HepG2 (cell line): Measurements from ENCODE around the gene EBF4. TPM values are rescaled to one million over a fixed set of nuclear protein-coding genes. Genes with fewer than 3 reads are reported as not detected.

ENCODE experiments used
- AHR ChIP-seq: IDR thresholded peaks from 2 replicates; pipeline ENCODE4 v1.6.1; 2018; ENCODE audit warnings: missing genetic modification reagents, missing compliant biosample characterization
- ARID2 ChIP-seq: sonication (generic); formaldehyde crosslinking; IDR thresholded peaks from 2 replicates; pipeline ENCODE4 v1.8.1; 2022; ENCODE audit warnings: mild to moderate bottlenecking, missing genetic modification reagents, borderline replicate concordance
- FOXA1 ChIP-seq, 2 experiments: fragments of 450-650 bp in 1 of 2; sonication (generic) in 1 of 2; formaldehyde crosslinking in 1 of 2; IDR thresholded peaks; 2 replicates each; pipeline versions ENCODE4 v1.4.0 to v1.6.1; 2016 to 2020; ENCODE audit warnings: missing genetic modification reagents in 1 of 2
- HNF4G ChIP-seq, 2 experiments: sonication (generic) in 1 of 2; formaldehyde crosslinking in 1 of 2; IDR thresholded peaks; 2 replicates each; pipeline versions ENCODE4 v1.4.0 to v1.6.1; 2011 to 2020; ENCODE audit warnings: borderline replicate concordance in 2 of 2, low read depth in 2 of 2, mild to moderate bottlenecking in 2 of 2, low read length in 1 of 2, missing genetic modification reagents in 1 of 2, moderate library complexity in 1 of 2
- HNRNPK ChIP-seq: fragments of 200-400 bp; formaldehyde crosslinking; IDR thresholded peaks from 2 replicates; pipeline ENCODE4 v1.6.1; 2018; ENCODE audit warnings: low read length, low read depth, moderate library complexity, mild to moderate bottlenecking; ENCODE audit not compliant: poor library complexity, severe bottlenecking
- KDM1A ChIP-seq: IDR thresholded peaks from 2 replicates; pipeline ENCODE4 v1.6.1; 2016; ENCODE audit warnings: missing compliant biosample characterization
- KDM3A ChIP-seq: IDR thresholded peaks from 2 replicates; pipeline ENCODE4 v1.6.1; 2018; ENCODE audit warnings: low read depth, missing compliant biosample characterization
- KLF16 ChIP-seq, 2 experiments: sonication (generic) in 1 of 2; formaldehyde crosslinking in 1 of 2; IDR thresholded peaks; 2 replicates each; pipeline versions ENCODE4 v1.6.1 to v1.8.0; 2016 to 2023; ENCODE audit warnings: missing genetic modification reagents in 2 of 2, missing compliant biosample characterization in 1 of 2
- MTF1 ChIP-seq: sonication (generic); formaldehyde crosslinking; IDR thresholded peaks from 2 replicates; pipeline ENCODE4 v1.5.0; 2020; ENCODE audit warnings: missing genetic modification reagents
- NFE2 ChIP-seq: sonication (generic); formaldehyde crosslinking; IDR thresholded peaks from 2 replicates; pipeline ENCODE4 v1.4.0; 2020; ENCODE audit warnings: missing genetic modification reagents
- REL ChIP-seq: sonication (generic); formaldehyde crosslinking; conservative IDR thresholded peaks from 2 replicates; pipeline ENCODE4 v1.8.0; 2022; ENCODE audit warnings: mild to moderate bottlenecking, missing genetic modification reagents, moderate library complexity
- RXRA ChIP-seq: sonication (generic); formaldehyde crosslinking; IDR thresholded peaks from 2 replicates; pipeline ENCODE4 v1.5.1; 2020; ENCODE audit warnings: missing genetic modification reagents
- SIN3A ChIP-seq: IDR thresholded peaks from 2 replicates; pipeline ENCODE4 v1.6.1; 2011; ENCODE audit warnings: low read depth, mild to moderate bottlenecking, control low read depth, low read length, borderline replicate concordance
- SNAI1 ChIP-seq: sonication (generic); formaldehyde crosslinking; IDR thresholded peaks from 2 replicates; pipeline ENCODE4 v1.5.0; 2020; ENCODE audit warnings: mild to moderate bottlenecking, missing genetic modification reagents, borderline replicate concordance
- TEAD2 ChIP-seq: sonication (generic); formaldehyde crosslinking; IDR thresholded peaks from 2 replicates; pipeline ENCODE4 v1.9.0; 2021; ENCODE audit warnings: missing genetic modification reagents
- U2AF2 ChIP-seq: fragments of 200-400 bp; formaldehyde crosslinking; IDR thresholded peaks from 2 replicates; pipeline ENCODE4 v1.6.1; 2017; ENCODE audit warnings: low read depth, mild to moderate bottlenecking, low read length
- ZBTB10 ChIP-seq: sonication (generic); formaldehyde crosslinking; IDR thresholded peaks from 2 replicates; pipeline ENCODE4 v1.4.0; 2020; ENCODE audit warnings: missing genetic modification reagents, borderline replicate concordance
- ZNF224 ChIP-seq: sonication (generic); formaldehyde crosslinking; IDR thresholded peaks from 2 replicates; pipeline ENCODE4 v1.5.0; 2020; ENCODE audit warnings: mild to moderate bottlenecking, missing genetic modification reagents
- ZNF274 ChIP-seq: sonication (generic); formaldehyde crosslinking; IDR thresholded peaks from 2 replicates; pipeline ENCODE4 v1.5.1; 2020; ENCODE audit warnings: mild to moderate bottlenecking, missing genetic modification reagents
- ZNF431 ChIP-seq: sonication (generic); formaldehyde crosslinking; IDR thresholded peaks from 2 replicates; pipeline ENCODE4 v1.9.0; 2022; ENCODE audit warnings: missing genetic modification reagents, low read depth, mild to moderate bottlenecking, borderline replicate concordance
- ZNF441 ChIP-seq: sonication (generic); formaldehyde crosslinking; IDR thresholded peaks from 2 replicates; pipeline ENCODE4 v1.7.0; 2021; ENCODE audit warnings: missing genetic modification reagents, borderline replicate concordance
- ZNF484 ChIP-seq: sonication (generic); formaldehyde crosslinking; IDR thresholded peaks from 2 replicates; pipeline ENCODE4 v1.5.1; 2020; ENCODE audit warnings: mild to moderate bottlenecking, low read depth, missing genetic modification reagents, borderline replicate concordance
- ZNF546 ChIP-seq: sonication (generic); formaldehyde crosslinking; conservative IDR thresholded peaks from 2 replicates; pipeline ENCODE4 v1.8.1; 2023; ENCODE audit warnings: mild to moderate bottlenecking, missing genetic modification reagents
- ZNF678 ChIP-seq: sonication (generic); formaldehyde crosslinking; IDR thresholded peaks from 2 replicates; pipeline ENCODE4 v1.4.0; 2020; ENCODE audit warnings: mild to moderate bottlenecking, missing genetic modification reagents
- ZZZ3 ChIP-seq: sonication (generic); formaldehyde crosslinking; IDR thresholded peaks from 2 replicates; pipeline ENCODE4 v1.4.0; 2020; ENCODE audit warnings: missing genetic modification reagents, mild to moderate bottlenecking, borderline replicate concordance
- polyA plus RNA-seq, 8 experiments: library from polyadenylated mRNA; depleted of rRNA in 3 of 8; stranded (reverse) in 7 of 8; unstranded in 1 of 8; fragments of >200 nt; fragmentation: Illumina TruSeq in 4 of 8; extraction: Trizol in 4 of 8; gene quantifications; 2 replicates each; pipeline versions ENCODE4 v1.2.1 to v1.2.3, GENCODE V29; 2011 to 2016; ENCODE audit warnings: low read depth in 4 of 8, missing spikeins in 1 of 8, mixed read lengths in 1 of 8; ENCODE audit not compliant: insufficient read depth in 1 of 8
- total RNA-seq, 5 experiments: library from RNA; depleted of rRNA; stranded (reverse); fragments of >200 nt; fragmentation: Illumina TruSeq; extraction: Trizol; gene quantifications; 2 replicates each; pipeline ENCODE4 v1.2.3, GENCODE V29; 2016; ENCODE audit warnings: low read depth in 1 of 5

EBF4 gene
- total and polyA plus RNA-seq, 2 of the 13 experiments (the other 11 are each of a cell fraction or from before 2014, with no cell fraction given), result 0.84 to 2.2 TPM

- TF ChIP-seq ZNF441, result no peak
- no peak for TF ChIP-seq ZZZ3 (CRISPR knock-in tag)
- no peak for TF ChIP-seq ZNF546 (CRISPR knock-in tag)
- TF ChIP-seq NFE2, result 0 out of 2 replicates have a peak, but pooled peaks have one; percentile 5
- no peak for TF ChIP-seq KLF16 (CRISPR knock-in tag; IDR thresholded peaks at IDR 0.05)
- no peak for TF ChIP-seq KDM1A (CRISPR knock-in tag)
- TF ChIP-seq ZNF431, result no peak
- no peak for TF ChIP-seq ZNF274 (CRISPR knock-in tag)
- TF ChIP-seq HNF4G (IDR thresholded peaks at IDR 0.05; ENCODE audit: borderline replicate concordance, low read depth, low read length), result no peak
- TF ChIP-seq HNF4G (CRISPR knock-in tag; IDR thresholded peaks at IDR 0.05; ENCODE audit: borderline replicate concordance, low read depth), result peak; percentile 46; the same call in 1 of the 2 replicates
- no peak for TF ChIP-seq SIN3A
- no peak for TF ChIP-seq ZNF678 (CRISPR knock-in tag)
- no peak for TF ChIP-seq TEAD2 (CRISPR knock-in tag)
- 0 out of 2 replicates have a peak, but pooled peaks have one; percentile 39 for TF ChIP-seq AHR (CRISPR knock-in tag)
- no peak; the same call in 1 of the 2 replicates for TF ChIP-seq RXRA (CRISPR knock-in tag)
- TF ChIP-seq ZBTB10 (CRISPR knock-in tag), result no peak
- no peak for TF ChIP-seq ZNF224 (CRISPR knock-in tag)
- no peak for TF ChIP-seq SNAI1 (CRISPR knock-in tag)
- TF ChIP-seq U2AF2, result no peak
- TF ChIP-seq ARID2 (CRISPR knock-in tag), result no peak
- no peak for TF ChIP-seq ZNF484
- TF ChIP-seq HNRNPK, result no peak
- TF ChIP-seq FOXA1 (IDR thresholded peaks at IDR 0.05), result no peak
- TF ChIP-seq FOXA1 (CRISPR knock-in tag; IDR thresholded peaks at IDR 0.05), result no peak
- no peak for TF ChIP-seq MTF1 (CRISPR knock-in tag)
- no peak for TF ChIP-seq REL (CRISPR knock-in tag)
- 0 out of 2 replicates have a peak, but pooled peaks have one; percentile 42 for TF ChIP-seq KDM3A (CRISPR knock-in tag)
Measured at GRCh38 chr20:2756056-2756611, 63.6 kb downstream of the EBF4 start (continued).
